A172 (cell line): ENCODE measurements around the gene JPH3. TPM values are rescaled to one million over a fixed set of nuclear protein-coding genes. Genes with fewer than 3 reads are reported as not detected.
"Not testable (repeated sequence)": the region's sequence is repeated elsewhere in the genome, so short reads cannot be mapped to it uniquely, and the experiment has no call there.

Experiments
- DNase-seq: peaks from one replicate; pipeline ENCODE4 v3.0.0-alpha.2; 2015; ENCODE audit warnings: low spot score
- total RNA-seq: library from RNA; depleted of rRNA; stranded (reverse); fragments of >200 nt; shearing (Covaris generic); gene quantifications from 2 replicates; pipeline ENCODE4 v1.2.3, GENCODE V29; 2014

The JPH3 gene
- total RNA-seq, 1 experiment from 2014 or later, result 9.1 TPM

DNA sequence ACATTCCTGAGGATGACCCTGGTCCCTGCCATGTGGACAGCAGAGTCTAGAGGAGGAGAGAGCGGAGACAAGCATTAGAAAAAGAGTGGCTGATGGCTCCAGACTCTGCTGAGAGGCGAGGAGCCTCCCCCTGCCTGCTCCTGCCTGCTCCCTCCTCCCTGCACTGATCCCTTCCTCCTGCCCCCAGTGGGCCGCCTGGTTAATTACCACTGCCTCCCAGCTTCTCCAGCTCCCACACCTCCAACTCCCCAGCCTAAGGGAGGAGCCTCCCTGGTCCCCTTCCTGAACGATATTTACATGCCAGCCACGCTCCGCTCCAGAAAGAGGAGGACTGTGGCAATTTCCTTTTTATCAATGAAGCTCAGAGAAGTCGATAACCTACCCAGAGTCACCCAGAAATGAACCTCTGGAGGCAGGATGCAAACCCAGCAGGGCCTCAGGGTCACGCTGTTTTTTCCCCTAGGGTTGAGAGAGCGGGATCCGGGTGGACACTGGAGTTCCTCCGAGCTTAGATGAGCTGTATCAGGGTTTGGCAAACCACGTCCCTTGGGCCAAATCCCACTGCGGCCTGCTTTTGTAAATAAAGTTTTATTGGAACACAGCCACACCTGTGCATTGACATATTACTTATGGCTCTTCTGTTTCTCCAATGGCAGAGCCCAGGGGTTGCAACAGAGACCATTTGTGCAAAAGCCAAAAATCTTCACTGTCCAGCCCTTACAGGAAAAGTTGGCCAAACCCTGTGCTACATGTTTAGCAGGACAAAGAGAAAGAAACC, 27.1 kb upstream of the JPH3 start:
- no peak for DNase-seq

DNA sequence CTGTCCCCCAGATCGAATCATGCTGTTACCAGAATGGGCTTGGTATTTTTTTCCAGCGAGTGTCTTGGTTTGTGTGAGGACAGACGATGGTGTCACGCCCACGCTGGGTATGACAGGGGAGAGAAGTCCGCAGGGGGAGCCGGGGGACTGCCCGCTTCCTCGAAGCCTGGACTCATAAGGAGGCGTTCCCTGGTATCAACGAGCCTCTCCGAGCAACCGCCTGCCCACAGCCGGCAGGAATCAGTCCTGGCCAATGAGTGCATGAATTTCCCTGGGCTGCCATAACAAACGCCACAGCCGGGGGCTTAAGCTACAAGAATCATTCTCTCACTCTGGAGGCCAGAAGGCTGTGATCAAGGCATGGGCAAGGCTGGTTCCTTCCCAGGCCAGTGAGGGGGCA, 26.1 kb upstream of the JPH3 start:
- DNase-seq, result no peak

- not testable (repeated sequence) for DNase-seq
Measured at GRCh38 chr16:87578142-87578930, 24.0 kb upstream of the JPH3 start.

GRCh38 chr16:87579691-87580090, 22.6 kb upstream of the JPH3 start:
- DNase-seq, result no peak

- peak; percentile 95 for DNase-seq
Measured at GRCh38 chr16:87580855-87581261, 21.4 kb upstream of the JPH3 start.

- DNase-seq, result peak; percentile 96
Measured at GRCh38 chr16:87581857-87582215, 20.5 kb upstream of the JPH3 start.

DNA sequence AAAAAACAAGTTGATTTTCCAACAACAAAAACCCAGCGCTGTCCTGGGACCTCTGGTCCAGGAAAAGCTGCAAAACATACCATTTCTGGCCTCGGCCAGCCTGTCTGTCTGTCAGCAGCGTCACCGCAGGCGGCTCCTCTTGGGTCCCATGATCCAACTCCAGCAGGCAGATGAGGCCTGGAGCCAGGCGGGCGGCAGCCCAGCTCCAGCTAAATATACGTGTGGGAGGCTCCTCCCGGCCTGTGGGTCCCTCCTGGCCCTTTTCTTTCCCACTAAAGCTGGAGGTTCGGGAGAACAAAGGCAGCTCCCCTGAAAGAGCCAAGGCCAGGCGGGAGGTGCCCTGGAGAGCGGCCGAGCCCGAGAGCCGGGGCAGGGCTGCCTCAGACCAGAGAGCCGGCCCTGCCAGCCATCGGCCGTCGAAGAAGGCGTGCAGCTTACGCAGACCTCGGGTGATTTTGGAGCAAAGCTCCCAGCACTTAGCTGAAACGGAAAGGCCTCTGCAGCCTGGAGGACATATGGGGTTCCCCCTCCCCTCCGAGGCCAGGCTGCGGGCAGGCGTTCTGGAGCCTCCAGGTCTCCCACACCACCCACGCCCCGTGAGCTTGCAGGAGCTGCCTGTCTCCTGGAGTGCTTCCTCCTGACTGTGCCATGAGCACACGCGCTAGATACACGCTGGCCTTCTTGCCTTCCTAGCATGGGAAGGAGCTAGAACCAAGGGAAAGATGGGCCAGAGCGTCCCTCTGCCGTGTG, 19.9 kb upstream of the JPH3 start:
- peak; percentile 78 for DNase-seq

DNA sequence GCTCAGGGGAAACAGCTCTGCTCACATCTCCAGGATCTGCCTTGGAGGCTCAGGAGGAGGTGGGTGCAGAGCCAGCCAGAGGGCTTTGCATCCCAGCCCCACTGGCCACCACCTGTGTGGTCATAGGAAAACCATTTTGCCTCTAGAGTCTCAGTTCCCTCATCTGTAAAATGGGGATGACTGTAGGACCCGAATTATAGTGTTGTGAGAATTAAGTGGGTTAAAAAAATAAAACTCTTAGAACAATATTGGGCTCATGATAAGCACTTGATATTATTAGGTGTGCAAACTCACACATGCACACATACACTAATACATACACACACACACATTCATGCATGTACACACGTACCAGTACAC, 19.4 kb upstream of the JPH3 start:
- no peak for DNase-seq

DNA sequence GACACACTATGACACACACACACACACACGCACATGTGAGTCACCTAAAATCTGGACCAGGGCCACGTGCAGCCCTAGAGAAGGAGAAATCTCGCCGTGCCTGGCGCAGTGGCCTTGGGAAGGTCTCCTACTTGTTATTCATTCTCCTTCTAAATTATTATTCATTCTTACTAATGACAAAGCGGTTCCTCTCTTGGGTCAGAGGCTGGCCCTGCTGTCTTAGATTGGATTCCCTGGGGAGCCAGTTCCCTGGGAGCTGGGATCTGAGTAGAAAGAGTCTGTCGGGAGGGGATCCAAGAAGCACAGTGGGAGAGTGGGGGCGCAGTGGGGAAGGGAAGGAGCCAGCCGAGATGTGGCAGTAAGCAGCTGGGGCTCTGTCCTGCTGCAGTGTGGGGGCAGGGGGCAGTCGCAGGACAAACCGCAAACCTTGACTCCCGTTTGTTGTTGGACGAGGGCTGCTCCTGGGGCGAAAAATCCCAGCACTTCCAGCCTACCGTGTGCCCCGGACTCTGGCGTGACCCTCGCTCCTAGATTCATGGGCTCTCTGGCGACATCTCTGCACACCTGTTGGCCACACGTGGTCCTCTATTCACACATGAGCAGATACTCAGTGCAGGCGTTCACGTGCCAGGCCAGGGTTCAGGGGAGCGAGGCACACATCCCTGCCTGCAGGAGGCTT, 18.7 kb upstream of the JPH3 start:
- peak; percentile 29 for DNase-seq

GRCh38 chr16:87584271-87584670, 18.0 kb upstream of the JPH3 start:
- DNase-seq, result no peak

DNA sequence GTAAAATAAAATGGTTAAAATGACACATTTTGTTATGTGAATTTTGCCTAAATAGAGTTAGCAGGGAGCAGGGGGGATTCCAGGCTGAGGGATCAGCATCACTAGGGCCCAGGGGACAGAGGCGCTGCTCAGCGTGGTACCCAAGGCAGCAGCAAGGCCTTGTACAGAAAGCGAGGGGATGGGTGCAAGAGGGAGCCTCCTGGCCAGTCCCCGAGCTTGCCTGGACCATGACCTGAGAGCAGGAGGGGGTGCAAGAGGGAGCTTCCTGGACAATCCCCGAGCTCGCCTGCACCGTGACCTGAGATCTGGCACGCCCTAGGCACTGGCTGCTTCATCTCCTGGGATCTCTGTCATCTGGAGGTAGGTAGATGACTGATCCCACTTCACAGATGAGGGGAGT, 17.3 kb upstream of the JPH3 start:
- no peak for DNase-seq

GRCh38 chr16:87585442-87586200, 16.7 kb upstream of the JPH3 start:
- DNase-seq, result no peak

- no peak for DNase-seq
Measured at GRCh38 chr16:87586201-87586782, 16.0 kb upstream of the JPH3 start.

DNA sequence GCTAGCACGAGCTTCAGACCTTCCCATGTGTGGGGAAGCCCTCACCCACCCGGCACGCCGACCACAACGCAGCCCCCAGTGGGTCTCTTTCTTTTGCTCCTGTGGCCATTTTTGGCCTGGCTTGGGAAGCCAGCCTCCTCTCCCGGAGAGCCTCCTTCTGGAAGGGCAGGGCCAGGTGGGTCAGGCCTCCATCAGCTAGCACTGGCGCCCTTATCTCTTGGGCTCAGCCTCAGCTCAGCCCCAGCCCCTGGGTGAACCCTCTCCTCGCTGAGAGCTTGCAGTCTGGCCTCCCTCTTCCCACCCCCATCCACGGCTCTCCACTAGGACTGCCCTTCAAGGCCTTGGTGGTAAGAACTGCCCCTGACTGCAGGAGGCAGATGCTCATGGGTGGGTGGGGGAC, 14.7 kb upstream of the JPH3 start:
- DNase-seq, result no peak

GRCh38 chr16:87592018-87592712, 10.1 kb upstream of the JPH3 start:
- DNase-seq, result no peak

DNA sequence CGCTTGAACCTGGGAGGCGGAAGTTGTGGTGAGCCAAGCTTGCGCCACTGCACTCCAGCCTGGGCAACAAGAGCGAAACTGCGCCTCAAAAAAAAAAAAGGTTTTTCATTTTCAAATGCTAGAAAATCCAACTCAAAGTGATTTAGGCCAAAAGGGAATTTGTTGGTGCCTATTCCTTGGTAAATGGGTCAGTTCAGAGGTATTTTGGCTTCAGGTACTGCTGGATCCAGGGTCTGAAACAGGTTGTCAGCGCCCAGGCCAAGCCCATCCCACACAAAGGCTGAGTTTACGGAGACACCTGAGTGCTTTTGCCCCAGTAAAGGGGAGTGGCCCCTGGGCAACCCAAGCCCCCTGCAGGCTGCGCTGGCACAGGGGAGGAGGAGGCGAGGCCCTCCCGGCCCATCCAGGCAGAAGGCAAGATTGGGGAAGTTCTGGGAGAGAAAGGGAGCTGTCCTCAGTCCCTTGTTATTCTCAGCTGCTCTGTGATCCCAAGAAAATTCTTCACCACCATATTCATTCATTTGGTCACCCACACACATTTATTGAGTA, 8.5 kb upstream of the JPH3 start:
- DNase-seq, result no peak

- no peak for DNase-seq
Measured at GRCh38 chr16:87595712-87596111, 6.6 kb upstream of the JPH3 start.

DNA sequence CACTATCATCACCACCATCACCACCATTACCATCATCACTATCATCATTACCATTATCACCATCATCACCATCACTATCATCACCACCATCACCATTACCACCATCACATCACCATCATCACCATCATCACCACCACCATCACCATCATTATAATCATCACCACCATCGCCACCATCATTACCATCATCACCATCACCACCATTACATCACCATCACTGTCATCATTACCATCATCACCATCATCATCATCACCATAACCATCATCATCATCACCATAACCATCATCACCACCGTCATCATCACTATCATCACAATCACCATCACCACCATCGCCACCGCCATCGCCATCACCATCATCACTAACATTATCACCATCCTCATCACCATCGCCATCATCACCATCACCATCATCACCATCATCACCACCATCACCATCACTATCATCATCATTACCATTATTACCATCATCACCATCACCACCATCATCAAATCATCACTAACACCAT, 4.9 kb upstream of the JPH3 start:
- no peak for DNase-seq

DNA sequence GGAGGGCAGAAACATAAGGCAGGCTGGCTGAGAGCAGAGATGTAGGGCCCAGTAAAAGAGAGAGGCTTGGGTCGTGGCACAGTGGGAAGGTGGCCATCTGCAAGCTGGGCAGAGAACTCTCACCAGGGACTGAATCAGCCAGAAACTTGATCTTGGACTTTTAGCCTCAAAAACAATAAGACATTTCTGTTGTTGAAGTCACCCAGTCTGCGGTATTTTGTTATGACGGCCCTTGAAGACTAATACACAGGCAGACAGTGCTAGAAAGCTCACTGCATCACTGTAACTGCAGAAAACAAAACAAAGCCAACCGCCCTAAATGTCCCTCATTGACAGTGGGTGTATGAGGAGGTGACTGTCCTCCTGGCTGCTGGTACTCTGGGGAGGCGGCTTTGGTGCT, 3.9 kb upstream of the JPH3 start:
- DNase-seq, result no peak

DNA sequence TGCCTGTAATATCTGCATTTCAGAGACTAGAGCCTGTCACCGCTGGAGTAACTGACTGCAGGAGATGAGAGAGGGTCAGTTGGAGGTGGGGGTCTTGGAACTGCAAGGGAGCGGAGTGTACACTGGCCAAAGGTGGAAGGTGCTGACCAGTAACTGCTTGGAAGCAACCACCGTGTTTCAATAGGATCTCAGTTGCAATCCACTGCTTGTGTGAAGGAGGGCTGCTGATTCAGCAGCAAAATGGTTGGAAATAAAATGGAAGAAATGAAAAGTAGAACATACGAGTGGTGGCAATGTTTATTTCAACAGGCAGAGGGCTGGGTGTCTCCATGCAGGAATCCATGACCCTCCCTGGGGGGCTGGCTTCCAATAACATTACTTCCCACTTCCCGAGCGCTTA, 2.1 kb upstream of the JPH3 start:
- no peak for DNase-seq
